NCI-H1417 treated with DMSO at 0.1 percent for 48 hours (cell line): Measurements from ENCODE around the gene AADAC.
"Not testable (repeated sequence)": the region's sequence is repeated elsewhere in the genome, so short reads cannot be mapped to it uniquely, and the experiment has no call there.

Experiments
- DNase-seq: peaks from one replicate; lab custom pipeline; 2025; lab: John Stamatoyannopoulos, UW

The AADAC gene

DNA sequence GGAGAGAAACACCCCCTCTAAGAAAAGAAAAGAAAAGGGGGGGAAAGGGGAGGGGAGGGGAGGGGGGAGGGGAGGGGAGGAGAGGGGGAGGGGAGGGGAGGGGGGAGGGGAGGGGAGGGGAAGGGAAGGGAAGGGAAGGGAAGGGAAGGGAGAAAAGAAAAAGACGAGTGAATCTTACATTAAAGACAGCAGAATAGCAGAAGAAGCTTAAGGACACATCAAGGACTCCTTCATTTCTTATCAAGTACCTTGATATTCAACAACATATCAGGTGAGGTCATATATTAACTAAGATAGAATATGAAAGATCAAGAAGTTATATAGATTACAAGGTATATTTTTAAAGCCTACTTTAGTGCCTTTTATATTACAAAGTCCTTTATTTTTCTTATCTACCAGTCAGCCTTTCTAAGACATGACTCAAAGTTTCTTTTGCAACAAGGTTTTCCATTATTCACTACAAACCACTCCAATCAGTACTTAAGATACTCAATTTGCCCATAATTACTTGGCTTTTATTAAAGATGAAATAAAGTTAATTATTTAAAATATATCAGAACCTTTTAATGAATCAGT is 17.7 kb upstream of the AADAC start:
- no peak for DNase-seq

DNA sequence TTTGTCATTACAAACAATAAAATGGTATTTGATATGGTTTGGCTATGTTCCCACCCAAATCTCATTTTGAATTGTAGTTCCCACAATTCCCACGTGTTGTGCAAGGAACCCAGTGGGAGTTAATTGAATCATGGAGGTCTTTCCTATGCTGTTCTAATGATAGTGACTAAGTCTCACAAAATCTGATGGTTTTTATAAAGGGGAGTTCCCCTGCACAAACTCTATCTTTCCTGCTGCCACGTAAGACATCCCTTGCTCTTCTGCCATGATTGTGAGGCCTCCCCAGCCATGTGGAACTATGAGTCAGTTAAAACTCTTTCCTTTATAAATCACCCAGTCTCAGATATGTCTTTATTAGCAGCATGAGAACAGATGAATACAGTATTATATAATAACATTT is 15.4 kb upstream of the AADAC start:
- DNase-seq = no peak

DNA sequence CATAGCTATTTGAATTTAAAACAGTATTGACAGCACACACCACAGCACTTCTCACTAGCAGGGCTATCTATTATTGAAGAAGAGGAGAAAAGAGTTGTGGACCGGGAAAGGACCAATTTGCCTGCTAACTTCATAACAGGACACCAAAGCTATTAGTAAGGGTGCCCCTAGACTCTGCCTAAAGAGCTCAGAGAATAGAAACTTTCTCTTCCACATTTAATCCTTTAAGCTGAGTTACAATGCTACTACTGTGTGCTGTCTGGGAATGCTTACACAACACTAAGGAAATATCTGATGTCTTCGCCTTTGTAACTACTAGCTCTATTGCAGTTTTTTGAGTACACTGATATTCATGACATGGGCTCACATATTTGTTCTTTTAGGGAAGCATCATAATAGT is 13.5 kb upstream of the AADAC start:
- DNase-seq = no peak

DNA sequence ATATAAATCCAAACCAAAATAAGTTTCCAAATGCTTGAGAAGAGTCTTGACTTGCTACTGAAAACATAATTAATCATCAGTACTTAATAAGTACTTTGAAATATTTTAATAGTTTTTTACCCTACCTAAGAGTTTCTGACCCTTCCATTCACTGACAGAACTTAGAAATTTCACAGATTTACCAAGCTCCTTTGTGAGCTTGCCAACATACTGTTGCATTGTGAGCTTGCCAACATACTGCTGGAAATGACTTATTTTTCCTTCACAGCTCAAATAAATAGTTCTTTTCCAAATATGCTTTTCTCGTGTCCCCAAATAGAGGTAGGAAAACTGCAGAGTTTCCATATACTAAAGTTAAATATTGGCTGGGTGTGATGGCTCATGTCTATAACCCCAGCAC is 9.6 kb upstream of the AADAC start:
- DNase-seq = no peak

DNA sequence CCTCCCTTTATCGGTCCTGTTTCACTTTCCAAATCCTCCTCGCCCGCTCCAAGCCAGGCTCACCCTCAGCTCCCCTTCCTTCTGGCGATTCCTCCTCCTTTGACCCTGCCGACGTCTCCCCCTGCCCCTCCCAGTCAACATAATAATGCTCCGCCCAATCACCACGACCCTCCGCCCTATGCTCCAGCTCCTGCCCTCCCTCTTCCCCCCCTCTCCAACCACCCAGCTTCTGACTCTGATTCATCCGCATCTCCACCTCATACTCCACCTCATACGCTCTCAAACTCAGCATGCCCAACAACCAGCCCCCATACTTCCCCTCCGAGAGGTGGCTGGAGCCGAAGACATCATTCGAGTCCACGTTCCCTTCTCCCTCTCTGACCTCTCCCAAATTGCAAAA is 7.1 kb upstream of the AADAC start:
- no peak for DNase-seq

DNA sequence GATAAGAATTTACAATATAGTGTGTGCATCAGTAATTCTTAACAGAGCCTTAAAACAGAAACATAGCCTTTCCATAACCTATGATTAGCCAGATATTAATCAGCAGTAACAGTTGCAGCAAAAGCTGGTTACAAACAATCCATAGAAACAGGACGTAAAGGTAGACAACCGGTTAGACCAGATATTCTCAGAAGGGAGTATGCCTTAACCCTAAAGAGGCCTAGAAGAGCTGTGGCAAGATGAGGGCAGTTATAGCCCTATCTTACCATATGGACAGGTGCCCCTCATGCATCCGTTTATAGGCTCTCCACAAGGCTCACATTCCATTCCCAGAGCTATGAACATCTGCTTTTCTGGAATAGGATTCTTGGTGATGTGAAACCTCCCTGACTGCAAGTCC is 5.0 kb upstream of the AADAC start:
- DNase-seq = not testable (repeated sequence)

DNA sequence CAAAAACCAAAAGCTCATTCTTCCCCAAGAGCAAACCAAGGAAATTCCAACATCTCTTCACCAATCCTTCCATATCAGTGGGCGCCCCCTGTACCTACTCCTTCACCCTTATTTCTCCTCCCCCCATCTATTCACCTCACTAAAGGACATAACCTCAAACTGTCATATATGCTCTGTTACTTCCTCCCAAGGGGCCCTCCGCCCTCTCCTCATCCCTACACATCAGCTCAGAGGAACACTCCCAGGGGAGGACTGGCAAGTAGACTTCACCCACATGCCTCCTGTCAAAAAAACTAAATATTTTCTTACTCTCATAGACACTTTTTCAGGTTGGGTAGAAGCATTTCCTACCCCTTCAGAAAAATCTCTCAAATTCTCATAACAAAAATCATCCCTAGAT is 2.4 kb upstream of the AADAC start:
- no peak for DNase-seq

DNA sequence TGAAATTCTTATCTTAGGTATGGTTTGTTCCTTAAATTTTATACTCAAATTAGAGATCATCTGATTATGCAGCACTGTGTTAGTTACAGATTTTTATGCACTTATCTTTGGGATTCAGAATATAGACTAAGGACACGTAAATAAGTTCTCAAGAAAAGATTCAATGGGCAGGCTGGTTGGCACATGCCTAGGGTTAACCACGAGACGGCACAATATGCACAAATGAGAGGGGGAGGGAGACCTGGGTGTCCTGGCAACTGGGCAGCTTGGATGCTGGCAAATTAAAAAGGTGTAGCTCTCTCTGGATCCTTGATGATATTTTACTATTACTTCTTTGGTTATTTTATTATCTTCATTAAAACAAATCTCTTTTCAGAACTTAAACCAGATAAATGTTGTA is 672 bp downstream of the AADAC start:
- DNase-seq = no peak

DNA sequence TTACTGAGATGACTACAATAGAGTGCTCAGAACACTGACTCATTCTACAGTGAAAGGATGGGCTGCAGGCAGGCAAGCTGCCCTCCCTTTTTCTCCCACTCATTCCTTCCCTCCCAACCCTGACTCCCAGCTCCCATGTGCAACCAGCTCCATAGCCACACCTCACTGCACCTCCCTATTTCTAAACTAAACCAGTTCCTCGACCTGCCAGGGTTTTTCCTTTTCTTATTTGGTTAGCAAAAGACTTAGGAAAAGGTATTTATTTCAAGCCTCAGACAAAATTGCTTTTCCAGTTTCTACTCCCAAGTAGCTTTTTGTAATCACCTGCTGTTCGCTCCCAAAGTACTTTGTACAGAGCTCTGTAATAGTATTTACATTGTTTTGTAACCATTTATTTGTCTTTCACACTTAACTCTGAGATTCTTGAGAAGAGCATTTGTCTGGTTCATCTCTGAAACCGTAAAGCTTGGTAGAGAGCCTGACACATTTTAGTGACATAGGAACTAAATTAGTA is 2.2 kb downstream of the AADAC start:
- DNase-seq = no peak

DNA sequence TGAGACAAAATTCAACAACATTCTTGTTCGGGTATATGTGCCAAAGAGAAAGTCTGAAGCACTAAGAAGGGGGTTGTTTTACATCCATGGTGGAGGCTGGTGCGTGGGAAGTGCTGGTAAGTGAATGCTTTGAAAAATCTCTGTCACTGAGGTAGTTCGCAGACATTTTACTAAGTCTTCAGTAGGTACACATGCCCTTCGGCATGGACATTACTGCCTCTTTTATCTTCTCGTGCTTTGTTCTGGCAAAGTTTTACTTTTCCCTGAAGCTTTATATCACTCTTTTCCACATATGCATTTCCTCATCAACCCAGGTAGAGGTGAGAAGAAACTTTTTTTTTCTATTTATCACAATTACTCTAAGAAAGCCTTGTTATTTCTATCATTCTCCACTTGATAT is 3.6 kb downstream of the AADAC start:
- DNase-seq = no peak

DNA sequence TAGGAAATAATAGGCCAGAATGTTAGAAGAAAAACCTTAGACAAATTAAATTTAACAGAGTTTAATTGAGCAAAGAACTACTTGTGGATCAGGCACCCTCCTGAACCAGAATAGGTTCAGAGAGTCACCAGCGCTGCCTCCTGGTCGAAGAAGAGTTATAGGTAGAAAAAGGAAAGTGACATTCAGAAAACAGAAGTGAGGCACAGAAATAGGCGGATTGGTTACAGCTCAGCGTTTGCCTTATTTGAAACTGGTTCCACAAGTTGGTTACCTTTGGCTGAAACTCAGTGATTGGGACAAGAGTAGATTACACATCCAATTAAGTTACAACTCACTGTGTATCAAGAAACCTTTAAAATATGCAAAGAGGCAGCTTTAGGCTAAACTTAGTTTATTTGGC is 4.4 kb downstream of the AADAC start:
- DNase-seq = no peak

DNA sequence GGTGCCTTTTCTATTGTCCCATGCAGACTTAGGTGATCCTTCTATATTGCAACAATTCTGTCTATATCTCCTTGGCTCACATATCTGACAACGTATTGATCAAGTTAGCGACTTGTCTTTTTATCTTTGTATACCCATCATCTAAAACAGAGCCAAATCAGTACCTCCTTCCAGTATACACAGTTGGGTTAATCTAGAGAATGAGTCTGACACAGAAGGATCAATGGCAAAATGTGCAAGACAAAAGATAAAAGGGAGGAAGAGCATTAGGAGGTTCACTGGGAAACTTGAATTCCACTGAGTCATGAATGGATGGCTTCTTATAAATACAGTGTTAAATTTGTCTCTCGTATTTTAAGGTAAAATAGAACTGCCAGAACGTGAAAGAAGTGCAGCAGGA is 6.0 kb downstream of the AADAC start:
- no peak for DNase-seq

DNA sequence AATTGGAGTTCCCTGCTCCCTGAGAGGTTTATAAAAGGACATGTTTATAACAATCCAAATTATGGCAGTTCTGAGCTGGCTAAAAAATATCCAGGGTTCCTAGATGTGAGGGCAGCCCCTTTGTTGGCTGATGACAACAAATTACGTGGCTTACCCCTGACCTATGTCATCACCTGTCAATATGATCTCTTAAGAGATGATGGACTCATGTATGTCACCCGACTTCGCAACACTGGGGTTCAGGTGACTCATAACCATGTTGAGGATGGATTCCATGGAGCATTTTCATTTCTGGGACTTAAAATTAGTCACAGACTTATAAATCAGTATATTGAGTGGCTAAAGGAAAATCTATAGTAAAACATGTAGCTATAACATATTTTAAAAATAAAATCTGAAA is 13.9 kb downstream of the AADAC start:
- DNase-seq = no peak

DNA sequence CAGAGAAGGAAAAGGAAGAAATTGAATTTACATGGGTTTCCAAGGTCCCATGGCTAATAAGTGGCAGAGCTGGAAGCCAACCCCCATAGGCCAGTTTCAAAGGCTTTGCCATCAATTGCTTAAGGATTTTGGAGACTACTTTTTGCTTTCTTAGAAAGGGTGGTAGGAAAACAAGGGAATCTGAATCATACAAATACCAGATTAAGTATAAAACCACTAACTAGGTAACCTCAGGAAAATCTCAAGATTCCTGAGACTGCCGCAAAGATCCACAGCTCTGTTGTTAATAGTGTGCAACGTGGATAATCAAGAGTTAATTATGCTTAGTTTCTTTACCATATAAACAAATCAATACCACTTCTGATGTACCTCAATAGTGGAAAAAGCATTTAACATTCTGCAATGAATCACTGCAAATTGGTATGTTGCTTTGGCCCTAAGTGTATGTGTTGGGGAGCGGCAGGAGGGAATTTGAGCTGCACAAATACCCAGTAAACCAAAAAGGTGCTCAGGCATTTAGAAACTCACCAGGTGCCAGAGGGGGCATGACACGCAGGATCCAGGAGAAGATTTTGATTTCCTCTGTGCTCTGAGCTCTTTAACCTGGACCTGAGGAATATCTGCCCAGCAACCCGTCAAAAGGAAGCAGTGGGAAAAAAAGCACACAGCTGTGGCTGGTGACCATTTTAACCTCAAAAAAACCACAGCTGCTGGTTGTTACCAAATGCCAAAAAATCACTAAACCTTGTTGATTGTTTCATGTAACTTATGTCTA is 22.0 kb downstream of the AADAC start:
- DNase-seq = no peak

DNA sequence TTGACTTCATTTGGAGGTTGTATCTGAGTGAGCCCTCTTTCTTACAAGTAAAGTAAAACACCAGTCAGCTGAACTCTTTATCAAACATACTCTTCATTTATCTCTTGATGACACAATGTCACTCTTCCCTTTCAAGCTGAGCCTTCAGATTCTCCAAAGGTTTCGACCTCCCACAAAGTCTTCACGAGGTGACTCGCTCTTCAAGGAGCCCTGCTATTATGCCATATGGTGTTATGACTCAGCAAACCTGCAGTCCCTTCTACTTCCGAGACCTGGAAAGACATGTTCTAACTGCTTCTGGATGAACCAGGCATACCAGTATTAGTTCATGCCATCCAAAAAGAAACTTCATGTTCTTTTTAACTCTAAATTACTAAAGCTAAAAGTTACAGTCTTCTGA is 23.1 kb downstream of the AADAC start:
- no peak for DNase-seq

DNA sequence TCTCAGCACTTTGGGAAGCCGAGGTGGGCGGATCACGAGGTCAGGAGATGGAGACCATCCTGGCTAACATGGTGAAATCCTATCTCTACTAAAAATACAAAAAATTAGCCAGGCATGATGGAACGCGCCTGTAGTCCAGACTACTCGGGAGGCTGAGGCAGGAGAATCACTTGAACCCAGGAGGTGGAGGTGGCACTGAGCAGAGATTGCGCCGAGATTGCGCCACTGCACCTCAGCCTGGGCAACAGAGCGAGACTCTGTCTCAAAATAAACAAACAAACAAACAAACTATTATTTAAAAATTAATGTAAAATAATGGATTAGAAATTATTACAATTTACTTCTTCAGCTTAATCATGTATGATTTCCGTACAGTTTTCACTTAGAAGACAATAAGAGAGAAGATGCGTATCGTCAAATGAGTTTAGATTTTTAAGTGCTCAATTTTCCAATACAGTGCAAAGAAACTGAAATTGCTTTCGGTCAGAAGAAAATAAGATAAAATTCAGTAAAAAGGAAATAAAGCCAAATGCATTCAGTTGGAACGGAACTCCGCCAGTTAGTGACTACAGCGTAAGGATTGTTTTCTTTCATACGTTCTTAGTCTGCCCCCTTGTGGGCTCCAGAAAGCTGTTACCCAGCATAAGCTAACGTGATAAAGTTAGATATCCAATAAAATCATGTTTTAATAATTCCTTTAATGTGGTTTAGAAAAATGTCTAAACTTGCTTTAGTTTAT is 24.8 kb downstream of the AADAC start:
- no peak for DNase-seq

DNA sequence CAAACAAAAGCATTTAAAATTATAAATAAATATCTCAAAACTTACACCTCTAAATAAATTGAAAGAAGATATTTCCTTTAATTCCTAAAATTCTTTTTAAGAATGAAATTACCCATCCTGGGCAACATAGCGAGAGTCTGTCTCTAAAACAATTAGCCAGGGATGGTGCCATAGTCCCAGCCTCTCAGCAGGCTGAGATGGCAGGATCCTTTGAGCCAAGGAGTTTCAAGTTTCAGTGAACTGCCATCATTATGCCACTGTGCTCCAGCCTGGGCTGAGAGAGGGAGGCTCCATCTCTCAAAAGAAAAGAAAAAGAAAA is 25.4 kb downstream of the AADAC start:
- no peak for DNase-seq

DNA sequence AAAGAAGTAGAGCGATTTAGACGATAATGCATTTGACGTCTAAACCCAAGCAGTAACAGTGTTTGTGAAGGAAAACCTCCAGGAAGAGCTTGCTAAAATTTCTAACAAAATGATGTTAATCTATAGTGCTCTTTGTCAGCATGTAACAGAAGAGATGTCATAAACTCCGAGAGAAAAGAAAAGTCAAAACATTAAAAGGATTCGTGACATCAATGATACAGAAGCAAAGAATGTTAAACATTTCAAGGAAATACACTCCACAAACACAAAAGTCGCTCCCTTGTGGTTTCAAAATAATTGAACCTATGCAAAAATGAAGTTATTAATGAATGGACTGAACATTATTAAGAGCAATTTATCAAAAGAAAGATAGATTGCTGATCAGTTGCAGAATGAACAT is 27.9 kb downstream of the AADAC start:
- DNase-seq = no peak

DNA sequence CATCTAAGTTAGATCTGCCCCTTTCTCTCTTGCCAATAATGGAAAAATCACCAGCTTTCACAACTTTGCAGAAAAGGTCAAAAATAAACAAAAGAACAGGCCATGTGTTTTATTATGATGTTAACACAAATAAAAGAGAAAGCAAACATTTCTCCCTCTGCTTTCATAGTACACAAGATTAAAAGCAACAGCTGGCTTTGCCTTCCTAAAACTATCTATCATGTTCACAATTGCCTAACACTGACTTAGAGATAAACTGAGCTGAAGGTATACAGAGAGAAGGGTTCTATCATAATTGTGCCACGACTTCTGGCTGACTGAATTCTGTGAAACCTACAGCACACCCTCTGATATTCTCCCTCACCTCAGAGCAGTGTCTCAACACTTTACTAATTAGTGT is 29.4 kb downstream of the AADAC start:
- peak; percentile 50 for DNase-seq

DNA sequence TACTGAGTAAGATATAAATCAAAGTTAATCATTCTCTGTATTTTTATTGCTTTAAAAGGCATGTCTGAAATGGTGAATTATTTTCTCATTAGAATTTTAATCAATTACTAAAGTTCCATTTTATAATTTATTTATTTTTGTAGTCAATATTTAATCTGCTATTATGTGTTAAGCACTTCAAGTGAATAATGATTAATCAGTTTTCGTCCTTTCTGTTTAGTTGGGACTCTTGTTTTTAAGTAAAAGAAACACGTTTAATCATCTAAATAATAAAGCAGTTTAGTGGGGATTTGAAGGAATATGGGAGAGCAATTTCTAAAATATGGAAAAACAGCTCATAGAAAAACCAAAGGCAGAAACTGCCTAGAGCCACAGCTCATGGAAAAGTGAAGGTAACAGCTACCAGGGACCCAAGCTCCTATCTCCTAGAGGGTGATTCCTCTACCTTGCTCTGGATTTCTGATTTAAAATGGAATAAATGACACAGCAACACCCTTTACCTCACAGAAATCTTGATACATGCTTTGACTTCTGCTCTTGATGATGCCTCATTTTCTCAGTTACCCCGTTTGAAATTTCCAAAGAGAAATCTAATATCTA is 31.5 kb downstream of the AADAC start:
- no peak for DNase-seq

DNA sequence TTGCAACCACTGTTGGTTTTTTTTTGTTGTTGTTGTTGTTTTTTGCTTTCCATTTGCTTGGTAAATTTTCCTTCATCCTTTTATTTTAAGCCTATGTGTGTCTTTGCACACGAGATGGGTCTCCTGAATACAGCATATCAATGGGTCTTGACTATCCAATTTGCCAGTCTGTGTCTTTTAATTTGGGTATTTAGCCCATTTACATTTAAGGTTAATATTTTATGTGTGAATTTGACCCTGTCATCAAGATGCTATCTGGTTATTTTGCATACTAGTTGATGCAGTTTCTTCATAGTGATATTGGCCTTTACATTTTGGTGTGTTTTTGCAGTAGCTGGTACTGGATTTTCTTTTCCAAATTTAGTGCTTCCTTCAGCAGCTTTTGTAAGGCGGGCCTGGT is 36.1 kb downstream of the AADAC start:
- DNase-seq = not testable (repeated sequence)

DNA sequence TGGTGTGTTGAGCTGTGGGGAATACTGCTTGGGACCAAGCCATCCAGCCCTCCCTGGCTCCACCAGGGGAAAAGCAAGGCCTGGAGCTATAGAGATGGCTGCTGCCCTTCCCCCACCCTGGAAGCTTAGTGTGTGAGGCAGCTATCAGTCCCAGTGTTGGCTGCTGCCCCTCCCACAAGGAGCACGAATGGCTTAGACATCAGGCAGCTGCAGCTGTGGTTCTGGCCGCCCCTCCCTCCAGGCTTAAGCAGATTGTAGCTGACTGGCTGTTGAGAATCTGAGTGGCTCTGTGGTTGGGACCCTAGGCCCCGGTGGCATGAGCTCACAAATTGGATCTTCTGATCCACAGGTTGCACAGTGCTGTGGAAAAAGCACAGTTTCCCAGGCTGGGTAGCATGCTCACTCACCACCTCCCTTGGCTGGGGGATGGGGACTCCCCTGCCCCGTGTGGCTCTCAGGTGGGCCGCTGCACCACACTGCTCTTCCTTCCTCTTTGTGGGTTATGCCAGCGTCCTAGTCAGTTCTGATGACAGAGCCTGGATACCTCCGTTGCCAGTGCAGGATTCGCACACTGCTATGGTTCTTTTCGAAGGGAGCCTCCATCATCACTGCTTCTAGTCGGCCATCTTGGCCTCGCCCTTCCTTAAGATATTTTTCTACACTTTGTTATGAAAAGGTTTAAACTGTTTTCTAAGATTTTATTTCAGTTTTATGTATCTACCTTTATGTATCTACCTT is 38.3 kb downstream of the AADAC start:
- DNase-seq = no peak
